ENCODE results near the gene HSD17B11.
"Not testable (repeated sequence)": the region's sequence is repeated elsewhere in the genome, so short reads cannot be mapped to it uniquely, and the experiment has no call there.

HSD17B11 gene

DNA sequence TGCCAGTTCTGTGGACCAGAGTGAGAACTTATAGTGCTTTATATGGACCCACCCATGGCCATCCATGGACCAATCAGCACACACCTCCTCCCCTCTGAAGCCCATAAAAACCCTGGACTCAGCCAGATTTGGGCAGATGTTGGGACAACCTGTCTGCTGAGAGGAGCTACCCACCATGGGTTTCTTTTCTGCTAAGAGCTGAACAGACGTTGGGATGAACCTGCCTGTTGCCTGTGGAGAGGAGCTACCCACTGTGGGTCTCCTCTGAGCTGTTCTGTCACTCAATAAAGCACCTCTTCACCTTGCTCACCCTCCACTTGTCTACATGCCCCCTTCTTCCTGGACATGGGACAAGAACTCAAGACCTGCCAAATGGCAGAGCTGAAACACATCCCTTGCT is 9.0 kb upstream of the HSD17B11 start:
- no peaks in the 10 kb centered on the region for H3K36me3 ChIP-seq (ENCODE audit: insufficient read depth, low read length)
- H3K27me3 ChIP-seq (ENCODE audit: control insufficient read depth in 1 of 2, insufficient read depth in 2 of 2, low read length in 2 of 2): no peaks in the 10 kb centered on the region
- H3K9me3 ChIP-seq (ENCODE audit: low read length): no peaks in the 10 kb centered on the region
- H3K27ac ChIP-seq (ENCODE audit: low read depth, low read length): no peak overlapping the region
- no peak overlapping the region for H3K4me3 ChIP-seq (ENCODE audit: low read depth in 1 of 2, low read length in 2 of 2)
- no peaks in the 10 kb centered on the region for H3K4me1 ChIP-seq (ENCODE audit: insufficient read depth, low read length)
- no peak overlapping the region for H3K9ac ChIP-seq (ENCODE audit: low read length)

DNA sequence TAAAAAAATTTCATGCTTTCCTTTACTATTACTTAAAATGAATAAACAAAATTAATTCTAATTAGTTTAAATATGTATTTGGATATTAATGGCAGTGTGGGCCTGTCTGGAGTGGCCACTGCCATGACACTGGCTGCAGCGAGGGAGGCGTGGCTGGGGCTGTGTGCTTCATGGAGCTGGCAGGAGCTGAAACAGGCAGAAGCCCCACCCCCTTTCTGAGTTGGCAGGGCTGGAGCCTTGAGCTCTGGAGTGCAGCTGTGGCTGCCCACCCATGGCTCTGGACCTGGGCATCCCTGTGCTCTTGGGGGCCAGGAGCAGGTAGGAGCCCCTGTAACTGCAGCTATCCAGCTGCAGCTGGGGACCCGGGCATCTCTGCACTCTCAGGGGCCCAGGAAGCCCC is 8.2 kb upstream of the HSD17B11 start:
- H3K4me1 ChIP-seq (ENCODE audit: insufficient read depth, low read length): no peaks in the 10 kb centered on the region
- no peak overlapping the region for H3K27ac ChIP-seq (ENCODE audit: low read depth, low read length)
- H3K36me3 ChIP-seq (ENCODE audit: insufficient read depth, low read length): no peaks in the 10 kb centered on the region
- no peak overlapping the region for H3K9ac ChIP-seq (ENCODE audit: low read length)
- H3K27me3 ChIP-seq (ENCODE audit: control insufficient read depth in 1 of 2, insufficient read depth in 2 of 2, low read length in 2 of 2): no peaks in the 10 kb centered on the region
- no peaks in the 10 kb centered on the region for H3K9me3 ChIP-seq (ENCODE audit: low read length)
- no peak overlapping the region for H3K4me3 ChIP-seq (ENCODE audit: low read depth in 1 of 2, low read length in 2 of 2)

DNA sequence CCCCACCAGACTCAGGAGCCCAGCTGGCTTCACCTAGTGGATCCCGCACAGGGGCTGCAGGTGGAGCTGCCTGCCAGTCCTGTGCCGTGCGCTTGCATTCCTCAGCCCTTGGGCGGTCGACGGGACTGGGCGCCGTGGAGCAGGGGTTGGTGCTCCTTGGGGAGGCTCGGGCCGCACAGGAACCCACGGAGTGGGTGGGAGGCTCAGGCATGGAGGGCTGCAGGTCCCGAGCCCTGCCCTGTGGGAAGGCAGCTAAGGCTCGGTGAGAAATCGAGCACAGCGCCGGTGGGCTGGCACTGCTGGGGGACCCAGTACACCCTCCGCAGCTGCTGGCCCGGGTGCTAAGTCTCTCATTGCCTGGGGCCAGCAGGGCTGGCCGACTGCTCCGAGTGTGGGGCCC is 4.9 kb upstream of the HSD17B11 start:
- not testable (repeated sequence) for H3K36me3 ChIP-seq (ENCODE audit: insufficient read depth, low read length); H3K27me3 ChIP-seq (ENCODE audit: control insufficient read depth in 1 of 2, insufficient read depth in 2 of 2, low read length in 2 of 2); H3K4me3 ChIP-seq (ENCODE audit: low read depth in 1 of 2, low read length in 2 of 2); H3K9me3 ChIP-seq (ENCODE audit: low read length); H3K4me1 ChIP-seq (ENCODE audit: insufficient read depth, low read length); H3K27ac ChIP-seq (ENCODE audit: low read depth, low read length); H3K9ac ChIP-seq (ENCODE audit: low read length)

DNA sequence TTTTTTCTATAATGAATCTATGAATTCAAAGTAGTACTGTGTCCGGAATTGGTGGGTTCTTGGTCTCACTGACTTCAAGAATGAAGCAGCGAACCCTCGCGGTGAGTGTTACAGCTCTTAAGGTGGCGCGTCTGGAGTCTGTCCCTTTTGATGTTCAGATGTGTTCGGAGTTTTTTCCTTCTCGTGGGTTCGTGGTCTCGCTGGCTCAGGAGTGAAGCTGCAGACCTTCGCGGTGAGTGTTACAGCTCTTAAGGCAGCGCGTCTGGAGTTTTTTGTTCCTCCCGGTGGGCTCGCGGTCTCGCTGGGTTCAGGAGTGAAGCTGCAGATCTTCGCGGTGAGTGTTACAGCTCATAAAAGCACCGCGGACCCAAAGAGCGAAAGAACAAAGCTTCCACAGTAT is 4.1 kb upstream of the HSD17B11 start:
- not testable (repeated sequence) for H3K4me1 ChIP-seq (ENCODE audit: insufficient read depth, low read length); H3K4me3 ChIP-seq (ENCODE audit: low read depth in 1 of 2, low read length in 2 of 2); H3K27me3 ChIP-seq (ENCODE audit: control insufficient read depth in 1 of 2, insufficient read depth in 2 of 2, low read length in 2 of 2); H3K9me3 ChIP-seq (ENCODE audit: low read length); H3K36me3 ChIP-seq (ENCODE audit: insufficient read depth, low read length); H3K9ac ChIP-seq (ENCODE audit: low read length); H3K27ac ChIP-seq (ENCODE audit: low read depth, low read length)

DNA sequence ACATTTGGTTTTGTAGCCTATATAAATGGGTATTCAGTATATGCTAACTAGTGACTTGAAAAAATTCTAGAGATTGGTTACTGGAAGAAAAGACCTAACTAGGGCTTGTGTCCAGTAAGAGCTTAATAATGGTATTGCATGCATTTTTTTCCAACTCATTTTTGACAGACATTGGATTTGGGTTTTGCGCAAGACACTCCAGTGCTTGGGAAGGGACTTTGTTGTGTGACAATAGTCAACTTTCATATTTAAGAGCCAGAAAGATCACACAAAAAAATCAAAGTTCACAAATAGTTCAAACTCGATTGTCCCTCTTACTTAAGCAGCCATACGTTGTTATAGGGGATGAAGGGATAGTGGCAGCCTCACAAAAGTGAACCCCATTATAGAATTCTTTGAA is 1.2 kb upstream of the HSD17B11 start:
- Histone ChIP-seq H3K27me3 (ENCODE audit: control insufficient read depth in 1 of 2, insufficient read depth in 2 of 2, low read length in 2 of 2) (no peaks in the 10 kb centered on the region), H3K27ac (ENCODE audit: low read depth, low read length) (no peak overlapping the region), H3K36me3 (ENCODE audit: insufficient read depth, low read length) (no peaks in the 10 kb centered on the region), H3K9me3 (ENCODE audit: low read length) (no peaks in the 10 kb centered on the region), H3K9ac (ENCODE audit: low read length) (no peak overlapping the region), H3K4me3 (ENCODE audit: low read depth in 1 of 2, low read length in 2 of 2) (no peak overlapping the region), H3K4me1 (ENCODE audit: insufficient read depth, low read length) (peaks cover 8% of the 10 kb centered on the region)

DNA sequence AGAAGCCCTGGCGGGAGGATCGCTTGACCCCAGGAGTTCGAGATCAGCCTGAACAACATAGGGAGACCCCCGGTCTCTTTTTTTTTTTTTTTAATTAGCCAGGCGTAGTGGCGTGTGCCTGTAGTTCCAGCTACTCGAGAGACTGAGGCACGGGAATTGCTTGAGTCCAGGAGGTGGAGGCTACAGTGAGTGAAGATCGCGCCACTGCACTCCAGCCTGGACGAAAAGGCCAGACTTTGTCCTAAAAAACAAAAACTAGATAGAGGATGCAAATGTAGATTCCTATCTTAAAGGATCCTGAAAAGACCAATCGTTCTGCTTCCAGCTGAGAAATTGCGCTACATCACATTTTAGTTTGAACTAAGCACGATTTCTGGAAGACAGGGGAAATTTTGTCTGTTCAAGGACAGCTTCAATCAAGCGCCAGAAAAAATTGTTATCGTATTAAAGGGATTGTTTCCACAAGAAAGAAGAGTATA is 627 bp upstream of the HSD17B11 start:
- H3K9me3 ChIP-seq (ENCODE audit: low read length): no peaks in the 10 kb centered on the region
- no peaks in the 10 kb centered on the region for H3K36me3 ChIP-seq (ENCODE audit: insufficient read depth, low read length)
- no peaks in the 10 kb centered on the region for H3K27me3 ChIP-seq (ENCODE audit: control insufficient read depth in 1 of 2, insufficient read depth in 2 of 2, low read length in 2 of 2)
- peak overlapping the region; percentile 91 for H3K27ac ChIP-seq (ENCODE audit: low read depth, low read length)
- H3K4me1 ChIP-seq (ENCODE audit: insufficient read depth, low read length): peaks cover 8% of the 10 kb centered on the region
- peak overlapping the region; percentile 52 to 92 for H3K4me3 ChIP-seq (ENCODE audit: low read depth in 1 of 2, low read length in 2 of 2)
- peak overlapping the region; percentile 86 for H3K9ac ChIP-seq (ENCODE audit: low read length)

DNA sequence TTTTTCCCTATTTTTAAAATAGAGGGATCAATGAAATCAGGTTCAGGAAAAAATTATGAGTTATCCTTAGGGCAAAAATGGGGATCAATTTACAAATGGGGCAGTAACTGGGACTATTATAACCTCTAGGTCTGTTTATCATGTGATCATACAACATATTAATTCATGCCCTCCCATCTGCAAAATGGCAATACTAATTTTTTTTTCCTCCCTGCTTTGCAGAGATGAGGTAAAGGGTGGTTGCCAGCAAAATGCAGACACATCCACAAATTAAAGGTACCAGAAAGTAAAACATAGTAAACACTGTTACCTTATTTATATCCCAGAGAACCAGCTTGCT is 467 bp downstream of the HSD17B11 start:
- Histone ChIP-seq H3K4me1 (ENCODE audit: insufficient read depth, low read length) (peaks cover 8% of the 10 kb centered on the region), H3K4me3 (ENCODE audit: low read depth in 1 of 2, low read length in 2 of 2) (peak overlapping the region; percentile 52 to 92), H3K36me3 (ENCODE audit: insufficient read depth, low read length) (no peaks in the 10 kb centered on the region), H3K9me3 (ENCODE audit: low read length) (no peaks in the 10 kb centered on the region), H3K27ac (ENCODE audit: low read depth, low read length) (peak overlapping the region; percentile 91), H3K27me3 (ENCODE audit: control insufficient read depth in 1 of 2, insufficient read depth in 2 of 2, low read length in 2 of 2) (no peaks in the 10 kb centered on the region), H3K9ac (ENCODE audit: low read length) (peak overlapping the region; percentile 86)

DNA sequence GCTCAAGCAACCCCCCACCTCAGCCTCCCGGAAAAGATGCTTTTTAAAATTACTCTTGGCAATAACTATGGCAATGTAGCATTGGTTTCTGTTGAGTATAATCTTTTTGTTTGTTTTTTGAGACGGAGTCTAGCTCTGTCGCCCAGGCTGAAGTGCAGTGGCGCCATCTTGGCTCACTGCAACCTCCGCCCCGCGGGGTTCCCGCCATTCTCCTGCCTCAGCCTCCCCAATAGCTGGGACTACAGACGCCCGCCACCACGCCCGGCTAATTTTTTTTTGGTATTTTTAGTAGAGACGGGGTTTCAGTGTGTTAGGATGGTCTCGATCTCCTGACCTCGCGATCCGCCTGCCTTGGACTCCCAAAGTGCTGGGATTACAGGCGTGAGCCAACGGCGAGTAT is 933 bp downstream of the HSD17B11 start:
- not testable (repeated sequence) for H3K4me1 ChIP-seq (ENCODE audit: insufficient read depth, low read length); H3K27me3 ChIP-seq (ENCODE audit: control insufficient read depth in 1 of 2, insufficient read depth in 2 of 2, low read length in 2 of 2); H3K27ac ChIP-seq (ENCODE audit: low read depth, low read length); H3K36me3 ChIP-seq (ENCODE audit: insufficient read depth, low read length); H3K9me3 ChIP-seq (ENCODE audit: low read length)
- peak overlapping the region in 1 of 2 donors; percentile 92 for H3K4me3 ChIP-seq (ENCODE audit: low read depth in 1 of 2, low read length in 2 of 2)
- H3K9ac ChIP-seq (ENCODE audit: low read length): peak overlapping the region; percentile 86

DNA sequence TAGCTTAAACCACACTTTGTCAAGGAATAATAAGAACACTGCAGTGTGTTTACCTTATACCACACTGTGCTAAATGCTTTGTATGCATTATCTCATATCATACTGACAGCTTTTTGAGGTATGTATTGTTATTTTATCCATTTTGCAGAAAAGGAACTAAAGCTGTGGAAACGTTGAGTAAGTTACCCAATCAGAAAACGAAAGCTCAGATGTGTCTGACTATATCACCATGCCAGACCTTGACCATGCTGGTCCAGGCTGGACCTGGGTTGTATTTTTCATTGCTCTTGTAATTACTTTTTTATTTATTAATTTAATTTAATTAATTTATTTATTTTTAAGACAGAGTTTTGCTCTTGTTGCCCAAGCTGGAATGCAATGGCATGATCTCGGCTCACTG is 2.1 kb downstream of the HSD17B11 start:
- peak overlapping the region in 1 of 2 donors; percentile 92 for H3K4me3 ChIP-seq (ENCODE audit: low read depth in 1 of 2, low read length in 2 of 2)
- H3K27ac ChIP-seq (ENCODE audit: low read depth, low read length): no peak overlapping the region
- H3K36me3 ChIP-seq (ENCODE audit: insufficient read depth, low read length): no peaks in the 10 kb centered on the region
- H3K4me1 ChIP-seq (ENCODE audit: insufficient read depth, low read length): peaks cover 8% of the 10 kb centered on the region
- H3K27me3 ChIP-seq (ENCODE audit: control insufficient read depth in 1 of 2, insufficient read depth in 2 of 2, low read length in 2 of 2): no peaks in the 10 kb centered on the region
- H3K9ac ChIP-seq (ENCODE audit: low read length): no peak overlapping the region
- no peaks in the 10 kb centered on the region for H3K9me3 ChIP-seq (ENCODE audit: low read length)

DNA sequence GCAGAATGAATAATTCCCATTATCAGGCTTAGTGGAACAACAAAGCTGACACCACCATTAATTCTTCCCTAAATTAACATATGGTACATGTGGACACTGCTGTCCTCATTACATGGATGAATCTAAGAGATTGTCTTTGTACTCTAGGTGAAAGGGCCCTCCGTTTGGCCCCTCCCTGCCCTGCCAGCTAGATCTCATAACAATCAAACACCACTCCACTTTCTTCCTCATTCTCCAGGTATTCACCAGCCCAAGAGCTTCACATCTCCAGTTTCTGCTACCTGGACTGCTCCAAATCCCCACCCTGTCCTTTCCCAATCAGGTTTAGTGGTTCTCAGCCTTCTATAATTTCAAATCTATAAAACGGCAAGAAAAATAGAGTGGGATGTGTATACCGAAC is 3.8 kb downstream of the HSD17B11 start:
- Histone ChIP-seq H3K9me3 (ENCODE audit: low read length) (no peaks in the 10 kb centered on the region), H3K36me3 (ENCODE audit: insufficient read depth, low read length) (no peaks in the 10 kb centered on the region), H3K27ac (ENCODE audit: low read depth, low read length) (no peak overlapping the region), H3K9ac (ENCODE audit: low read length) (no peak overlapping the region), H3K27me3 (ENCODE audit: control insufficient read depth in 1 of 2, insufficient read depth in 2 of 2, low read length in 2 of 2) (no peaks in the 10 kb centered on the region), H3K4me1 (ENCODE audit: insufficient read depth, low read length) (peaks cover 8% of the 10 kb centered on the region), H3K4me3 (ENCODE audit: low read depth in 1 of 2, low read length in 2 of 2) (no peak overlapping the region)

DNA sequence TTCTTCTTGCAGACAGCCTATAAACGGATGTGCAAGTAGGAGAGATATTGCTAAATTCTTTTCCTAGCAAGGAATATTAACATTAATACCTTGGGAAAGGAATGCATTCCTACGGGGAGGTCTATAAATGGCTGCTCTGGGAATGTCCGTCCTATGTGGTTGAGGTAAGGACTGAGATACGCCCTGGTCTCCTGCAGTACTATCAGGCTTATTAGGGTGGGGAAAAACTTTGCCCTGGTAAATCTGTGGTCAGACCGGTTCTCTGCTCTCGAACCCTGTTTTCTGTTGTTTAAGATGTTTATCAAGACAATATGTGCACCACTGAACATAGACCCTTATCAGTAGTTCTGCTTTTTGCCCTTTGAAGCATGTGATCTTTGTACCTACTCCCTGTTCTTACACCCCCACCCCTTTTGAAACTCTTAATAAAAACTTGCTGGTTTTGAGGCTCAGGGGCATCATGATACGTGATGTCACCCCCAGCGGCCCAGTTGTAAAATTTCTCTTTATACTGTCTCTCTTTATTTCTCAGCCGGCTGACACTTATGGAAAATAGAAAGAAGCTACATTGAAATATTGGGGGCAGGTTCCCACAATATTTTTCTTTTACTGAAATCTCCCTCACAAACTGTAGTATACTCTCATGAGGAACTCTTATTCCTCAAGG is 6.4 kb downstream of the HSD17B11 start:
- not testable (repeated sequence) for H3K9ac ChIP-seq (ENCODE audit: low read length); H3K27ac ChIP-seq (ENCODE audit: low read depth, low read length); H3K4me3 ChIP-seq (ENCODE audit: low read depth in 1 of 2, low read length in 2 of 2); H3K4me1 ChIP-seq (ENCODE audit: insufficient read depth, low read length); H3K36me3 ChIP-seq (ENCODE audit: insufficient read depth, low read length); H3K9me3 ChIP-seq (ENCODE audit: low read length); H3K27me3 ChIP-seq (ENCODE audit: control insufficient read depth in 1 of 2, insufficient read depth in 2 of 2, low read length in 2 of 2)

DNA sequence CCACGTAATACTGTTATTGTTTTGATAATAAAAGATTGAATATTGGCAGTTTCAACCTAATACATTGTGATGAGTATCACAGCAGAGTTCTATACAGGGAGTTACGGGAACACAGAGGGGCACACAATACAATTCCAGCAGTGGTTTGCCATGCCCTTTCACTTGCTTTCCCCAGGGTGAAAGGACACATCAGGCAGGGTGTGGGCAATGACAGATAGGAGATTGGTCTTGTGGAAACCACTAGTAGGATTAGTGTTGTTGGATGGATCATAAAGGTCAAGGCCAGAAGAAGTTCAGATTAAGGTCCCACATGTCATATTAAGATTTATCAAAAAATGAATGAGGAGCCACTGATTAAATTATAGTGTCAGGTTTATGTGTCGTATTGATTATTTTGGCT is 8.1 kb downstream of the HSD17B11 start:
- Histone ChIP-seq H3K4me3 (ENCODE audit: low read depth in 1 of 2, low read length in 2 of 2) (no peak overlapping the region), H3K36me3 (ENCODE audit: insufficient read depth, low read length) (no peaks in the 10 kb centered on the region), H3K27ac (ENCODE audit: low read depth, low read length) (no peak overlapping the region), H3K27me3 (ENCODE audit: control insufficient read depth in 1 of 2, insufficient read depth in 2 of 2, low read length in 2 of 2) (no peaks in the 10 kb centered on the region), H3K9ac (ENCODE audit: low read length) (no peak overlapping the region), H3K4me1 (ENCODE audit: insufficient read depth, low read length) (no peaks in the 10 kb centered on the region), H3K9me3 (ENCODE audit: low read length) (no peaks in the 10 kb centered on the region)

Measured in muscle layer of colon (tissue), 2 donors.